Thoracic aorta (tissue), 2 donors: ENCODE results near the gene FSTL3. TPM values are rescaled to one million over a fixed set of nuclear protein-coding genes. Genes with fewer than 3 reads are reported as not detected.
A peak's percentile ranks its signal among the peaks of the same experiment; 100 is the strongest.

Source experiments
- ATAC-seq: fragments of 150-250 bp; one replicate; pipeline ENCODE4 v1.8.0; 2017; ENCODE audit warnings: low read depth; ENCODE audit not compliant: insufficient number of reproducible peaks, low FRiP score
- DNase-seq: peaks from one replicate; pipeline ENCODE4 v3.0.0-alpha.2; 2020; ENCODE audit warnings: low spot score
- H3K27ac ChIP-seq, 2 donors: fragments of 200-600 bp; sonication (generic); 1 replicate in 1 of 2; 2 replicates in 1 of 2; pipeline ENCODE4 v1.5.1; 2016; ENCODE audit warnings: mild to moderate bottlenecking in 2 of 2, moderate library complexity in 2 of 2
- H3K27me3 ChIP-seq: fragments of 200-600 bp; sonication (generic); replicated peaks from 2 replicates; pipeline ENCODE4 v1.6.0; 2016; ENCODE audit warnings: mild to moderate bottlenecking; ENCODE audit not compliant: insufficient read depth
- H3K36me3 ChIP-seq: fragments of 200-600 bp; sonication (generic); one replicate; pipeline ENCODE4 v1.5.1; 2016
- H3K4me1 ChIP-seq, 2 donors: fragments of 200-600 bp; sonication (generic); 1 replicate in 1 of 2; 2 replicates in 1 of 2; pipeline versions ENCODE4 v1.5.1 to v1.6.0; 2016; ENCODE audit warnings: low read depth in 2 of 2, mild to moderate bottlenecking in 1 of 2; ENCODE audit not compliant: control insufficient read depth in 1 of 2
- H3K4me3 ChIP-seq: fragments of 200-600 bp; sonication (generic); 2 replicates; pipeline ENCODE4 v1.5.1; 2016; ENCODE audit warnings: mild to moderate bottlenecking
- H3K9me3 ChIP-seq: fragments of 200-600 bp; sonication (generic); 2 replicates; pipeline ENCODE4 v1.5.1; 2016
- CTCF ChIP-seq: fragments of 200-600 bp; sonication (generic); IDR thresholded peaks from one replicate; pipeline ENCODE4 v1.5.1; 2019; ENCODE audit warnings: antibody characterized with exemption
- total RNA-seq, 2 donors: library from RNA; depleted of rRNA; stranded (reverse); fragments of >200 nt; gene quantifications; one replicate each; pipeline versions ENCODE4 v1.1.0 to v1.2.3, GENCODE V29; 2016

Gene FSTL3
- total RNA-seq, 2 donors from 2014 or later: 361 to 595 TPM

- Histone ChIP-seq H3K4me3 (peak overlapping the region; percentile 100), H3K4me1 (peaks cover 28 to 73% of the 10 kb centered on the region in 2 donors), H3K27me3 (no peaks in the 10 kb centered on the region), H3K36me3 (no peaks in the 10 kb centered on the region), H3K27ac (peak overlapping the region in 1 of 2 donors; percentile 12), H3K9me3 (no peaks in the 10 kb centered on the region)
- ATAC-seq: no peak
- no peak for TF ChIP-seq CTCF
- no peak for DNase-seq
Observed at GRCh38 chr19:660793-661426, 15.3 kb upstream of the FSTL3 start.

GRCh38 chr19:661427-662196 lies 14.6 kb upstream of the FSTL3 start:
- H3K4me1 ChIP-seq: peaks cover 28 to 73% of the 10 kb centered on the region in 2 donors
- DNase-seq (no peak), ATAC-seq (no peak)
- peak overlapping the region; percentile 100 for H3K4me3 ChIP-seq
- TF ChIP-seq CTCF: no peak
- H3K36me3 ChIP-seq: no peaks in the 10 kb centered on the region
- peak overlapping the region; percentile 43 to 69 for H3K27ac ChIP-seq
- no peaks in the 10 kb centered on the region for H3K9me3 ChIP-seq
- no peaks in the 10 kb centered on the region for H3K27me3 ChIP-seq

- Histone ChIP-seq H3K4me1 (peaks cover 28 to 70% of the 10 kb centered on the region in 2 donors), H3K27me3 (no peaks in the 10 kb centered on the region), H3K4me3 (peak overlapping the region; percentile 100), H3K27ac (peak overlapping the region; percentile 47 to 69), H3K36me3 (no peaks in the 10 kb centered on the region), H3K9me3 (no peaks in the 10 kb centered on the region)
- no peak for TF ChIP-seq CTCF
- DNase-seq (no peak), ATAC-seq (no peak)
Observed at GRCh38 chr19:662207-662961, 13.8 kb upstream of the FSTL3 start.

- H3K27me3 ChIP-seq: no peaks in the 10 kb centered on the region
- no peaks in the 10 kb centered on the region for H3K36me3 ChIP-seq
- peak within 1 kb of the TSS; percentile 86 to 91 for H3K27ac ChIP-seq
- no peak for TF ChIP-seq CTCF
- peak within 1 kb of the TSS; percentile 100 for H3K4me3 ChIP-seq
- ATAC-seq: peak; percentile 81
- DNase-seq: peak; percentile 69
- H3K9me3 ChIP-seq: no peaks in the 10 kb centered on the region
- peaks cover 28 to 63% of the 10 kb centered on the region in 2 donors for H3K4me1 ChIP-seq
Observed at GRCh38 chr19:662962-663681, 13.1 kb upstream of the FSTL3 start, which contains the start of gene RNF126. TSS of gene RNF126 (minus strand) at chr19:663214. CDS start at chr19:663121, 93 bp downstream.
